Nephron (organoid): ENCODE data around the gene CD48.

Experiments
- H3K27ac Mint-ChIP-seq, 3 experiments: 2 replicates each; pipeline ENCODE4 v1.8.0; 2020; ENCODE audit warnings: mixed read lengths in 3 of 3, mild to moderate bottlenecking in 2 of 3, moderate library complexity in 1 of 3
- H3K27me3 Mint-ChIP-seq: 2 replicates; pipeline ENCODE4 v1.8.0; 2021; ENCODE audit warnings: low read depth, mild to moderate bottlenecking, moderate library complexity, mixed read lengths
- H3K36me3 Mint-ChIP-seq: 2 replicates; pipeline ENCODE4 v1.8.0; 2020; ENCODE audit warnings: low read depth, mixed read lengths
- H3K4me1 Mint-ChIP-seq: 2 replicates; pipeline ENCODE4 v1.8.0; 2020; ENCODE audit warnings: mixed read lengths
- H3K4me3 Mint-ChIP-seq, 3 experiments: 2 replicates each; pipeline ENCODE4 v1.8.0; 2020; ENCODE audit warnings: mild to moderate bottlenecking in 3 of 3, mixed read lengths in 3 of 3, moderate library complexity in 2 of 3
- H3K9me3 Mint-ChIP-seq: 2 replicates; pipeline ENCODE4 v1.8.0; 2020; ENCODE audit warnings: mixed read lengths
- TF ChIP-seq, protein P1 (sequence below), 3 experiments: fragments of 200-600 bp; sonication (generic); IDR thresholded peaks; one replicate each; pipeline ENCODE4 v1.5.0; 2021; ENCODE audit warnings: antibody characterized with exemption in 3 of 3; ENCODE audit not compliant: unreplicated experiment in 3 of 3

Gene CD48

DNA sequence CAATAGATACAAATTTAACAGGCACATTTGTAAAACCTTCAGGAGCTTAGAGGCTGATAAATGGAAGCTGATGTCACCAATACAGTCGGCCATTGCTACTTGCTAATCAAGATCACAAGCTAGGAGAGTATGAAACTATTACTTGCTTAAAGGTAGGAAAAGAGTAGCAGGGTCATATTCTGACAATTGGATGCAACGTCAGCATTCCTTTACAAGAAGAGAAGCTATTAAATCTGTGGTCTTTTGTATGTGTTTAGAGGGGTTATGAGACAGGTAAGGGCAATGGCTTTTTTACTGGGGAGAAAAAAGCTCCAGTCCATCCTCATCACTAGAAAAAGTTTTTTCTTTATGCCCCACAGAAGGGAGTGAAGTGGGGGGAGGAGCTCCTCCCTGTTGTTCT, 11.7 kb upstream of the CD48 start:
- Mint-ChIP-seq H3K4me1 (no peaks in the 10 kb centered on the region), H3K36me3 (no peaks in the 10 kb centered on the region), H3K9me3 (peaks cover 3% of the 10 kb centered on the region), H3K27me3 (no peaks in the 10 kb centered on the region), H3K4me3 (no peak overlapping the region), H3K27ac (no peak overlapping the region)
- TF ChIP-seq, protein P1, sequence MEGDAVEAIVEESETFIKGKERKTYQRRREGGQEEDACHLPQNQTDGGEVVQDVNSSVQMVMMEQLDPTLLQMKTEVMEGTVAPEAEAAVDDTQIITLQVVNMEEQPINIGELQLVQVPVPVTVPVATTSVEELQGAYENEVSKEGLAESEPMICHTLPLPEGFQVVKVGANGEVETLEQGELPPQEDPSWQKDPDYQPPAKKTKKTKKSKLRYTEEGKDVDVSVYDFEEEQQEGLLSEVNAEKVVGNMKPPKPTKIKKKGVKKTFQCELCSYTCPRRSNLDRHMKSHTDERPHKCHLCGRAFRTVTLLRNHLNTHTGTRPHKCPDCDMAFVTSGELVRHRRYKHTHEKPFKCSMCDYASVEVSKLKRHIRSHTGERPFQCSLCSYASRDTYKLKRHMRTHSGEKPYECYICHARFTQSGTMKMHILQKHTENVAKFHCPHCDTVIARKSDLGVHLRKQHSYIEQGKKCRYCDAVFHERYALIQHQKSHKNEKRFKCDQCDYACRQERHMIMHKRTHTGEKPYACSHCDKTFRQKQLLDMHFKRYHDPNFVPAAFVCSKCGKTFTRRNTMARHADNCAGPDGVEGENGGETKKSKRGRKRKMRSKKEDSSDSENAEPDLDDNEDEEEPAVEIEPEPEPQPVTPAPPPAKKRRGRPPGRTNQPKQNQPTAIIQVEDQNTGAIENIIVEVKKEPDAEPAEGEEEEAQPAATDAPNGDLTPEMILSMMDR (IDR thresholded peaks at IDR 0.05; ENCODE audit: unreplicated experiment in 3 of 3), result no peak

DNA sequence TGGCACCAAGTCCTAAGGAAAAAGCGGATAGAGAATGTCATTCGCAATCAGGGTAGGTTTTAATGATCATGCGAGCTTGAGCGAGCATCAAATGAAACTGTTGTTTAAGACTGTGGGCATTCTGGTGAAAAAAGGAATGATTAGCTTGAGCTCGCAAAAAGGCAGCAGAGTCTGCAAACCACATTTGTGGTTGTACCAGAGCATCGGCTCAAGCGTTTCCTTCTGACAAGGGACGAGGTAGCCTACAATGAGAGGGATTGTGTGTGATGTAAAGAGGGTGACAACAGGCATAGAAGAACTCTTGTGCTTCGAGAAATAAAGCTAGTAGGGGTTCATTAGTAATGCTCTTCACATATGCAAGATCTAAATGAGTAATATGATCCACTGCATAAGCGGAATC, 11.1 kb upstream of the CD48 start:
- Mint-ChIP-seq H3K27ac (no peak overlapping the region), H3K4me1 (no peaks in the 10 kb centered on the region), H3K36me3 (no peaks in the 10 kb centered on the region), H3K4me3 (no peak overlapping the region), H3K9me3 (peaks cover 3% of the 10 kb centered on the region), H3K27me3 (peaks cover 2% of the 10 kb centered on the region)
- TF ChIP-seq, protein P1 (IDR thresholded peaks at IDR 0.05; ENCODE audit: unreplicated experiment in 3 of 3), result no peak

DNA sequence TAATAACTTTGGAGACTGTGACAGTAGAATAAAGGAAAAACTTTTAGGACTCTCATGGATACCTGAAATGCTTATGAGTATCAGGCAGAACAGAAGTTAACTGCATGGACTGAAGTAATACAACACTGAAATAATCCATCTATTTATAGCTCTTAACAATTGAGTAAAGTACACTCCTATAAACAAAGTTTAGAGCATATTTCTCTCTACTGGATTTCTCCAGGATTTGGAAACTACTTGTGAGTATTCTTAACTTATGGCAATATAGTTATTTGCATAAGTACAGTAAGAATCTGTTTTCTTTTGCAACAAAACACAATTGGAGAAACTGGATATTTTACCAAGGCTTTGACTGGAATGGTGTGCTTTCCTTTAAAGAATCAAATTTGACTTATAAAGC, 9.9 kb upstream of the CD48 start:
- Mint-ChIP-seq H3K36me3 (no peaks in the 10 kb centered on the region), H3K4me1 (no peaks in the 10 kb centered on the region), H3K9me3 (peaks cover 3% of the 10 kb centered on the region), H3K27ac (no peak overlapping the region), H3K27me3 (peaks cover 5% of the 10 kb centered on the region), H3K4me3 (no peak overlapping the region)
- TF ChIP-seq, protein P1 (IDR thresholded peaks at IDR 0.05; ENCODE audit: unreplicated experiment in 3 of 3), result no peak

DNA sequence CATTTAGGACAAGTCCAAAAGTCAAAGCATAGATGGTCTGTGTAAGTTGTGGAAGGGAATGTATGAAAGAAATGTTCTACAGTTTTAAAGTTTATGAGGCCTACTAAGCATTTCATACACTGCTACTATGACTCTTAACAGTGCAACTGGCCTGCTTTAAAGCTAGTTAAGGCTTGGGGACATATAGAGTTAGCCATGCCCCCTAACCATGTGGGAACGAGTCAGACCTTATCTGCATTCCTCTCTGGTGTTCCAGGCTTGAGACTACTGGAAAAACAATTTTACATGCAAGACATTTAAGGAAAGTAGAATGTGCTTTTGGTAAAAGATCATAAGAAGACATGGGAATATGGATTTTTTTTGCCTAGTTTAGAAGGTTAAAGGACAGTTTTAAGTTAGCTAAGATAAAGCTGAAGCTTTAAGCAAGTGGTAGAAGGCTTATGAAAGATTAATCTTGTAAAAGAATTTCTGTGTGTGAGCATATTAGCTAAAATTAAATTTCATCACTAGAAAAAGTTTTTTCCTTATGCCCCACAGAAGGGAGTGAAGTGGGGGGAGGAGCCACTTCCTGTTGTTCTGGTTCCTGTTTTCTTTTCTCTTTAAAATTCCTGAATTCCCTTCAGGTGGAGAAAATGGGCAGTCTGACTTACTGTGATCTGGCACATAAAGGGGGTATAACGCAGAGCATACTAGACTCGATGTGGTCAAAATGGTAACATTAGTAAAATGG, 8.9 kb upstream of the CD48 start:
- no peak overlapping the region for H3K4me3 Mint-ChIP-seq
- peaks cover 5% of the 10 kb centered on the region for H3K27me3 Mint-ChIP-seq
- no peak overlapping the region for H3K27ac Mint-ChIP-seq
- H3K36me3 Mint-ChIP-seq, result no peaks in the 10 kb centered on the region
- peaks cover 3% of the 10 kb centered on the region for H3K9me3 Mint-ChIP-seq
- TF ChIP-seq, protein P1 (IDR thresholded peaks at IDR 0.05; ENCODE audit: unreplicated experiment in 3 of 3), result no peak
- H3K4me1 Mint-ChIP-seq, result no peaks in the 10 kb centered on the region

DNA sequence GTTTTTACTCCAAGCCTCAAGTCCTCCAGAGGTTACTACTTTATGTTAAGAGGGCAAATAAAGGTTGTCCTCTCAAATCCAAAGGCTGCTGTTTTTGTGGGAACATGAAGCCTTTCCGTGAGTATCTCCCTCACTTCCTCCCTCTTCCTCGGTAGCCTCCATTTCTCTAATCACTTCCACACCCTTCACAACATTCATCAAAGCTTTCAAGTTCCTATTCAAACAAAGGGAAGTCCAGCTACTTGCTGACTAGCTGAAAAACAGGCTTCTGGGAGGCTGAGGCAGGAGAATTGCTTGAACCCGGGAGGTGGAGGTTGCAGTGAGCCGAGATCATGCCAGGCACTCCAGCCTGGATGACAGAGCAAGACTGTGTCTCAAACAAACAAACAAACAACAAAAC, 6.6 kb upstream of the CD48 start:
- peaks cover 3% of the 10 kb centered on the region for H3K9me3 Mint-ChIP-seq
- no peak overlapping the region for H3K27ac Mint-ChIP-seq
- peaks cover 5% of the 10 kb centered on the region for H3K27me3 Mint-ChIP-seq
- no peaks in the 10 kb centered on the region for H3K4me1 Mint-ChIP-seq
- TF ChIP-seq, protein P1 (IDR thresholded peaks at IDR 0.05; ENCODE audit: unreplicated experiment in 3 of 3), result no peak
- no peak overlapping the region for H3K4me3 Mint-ChIP-seq
- no peaks in the 10 kb centered on the region for H3K36me3 Mint-ChIP-seq

DNA sequence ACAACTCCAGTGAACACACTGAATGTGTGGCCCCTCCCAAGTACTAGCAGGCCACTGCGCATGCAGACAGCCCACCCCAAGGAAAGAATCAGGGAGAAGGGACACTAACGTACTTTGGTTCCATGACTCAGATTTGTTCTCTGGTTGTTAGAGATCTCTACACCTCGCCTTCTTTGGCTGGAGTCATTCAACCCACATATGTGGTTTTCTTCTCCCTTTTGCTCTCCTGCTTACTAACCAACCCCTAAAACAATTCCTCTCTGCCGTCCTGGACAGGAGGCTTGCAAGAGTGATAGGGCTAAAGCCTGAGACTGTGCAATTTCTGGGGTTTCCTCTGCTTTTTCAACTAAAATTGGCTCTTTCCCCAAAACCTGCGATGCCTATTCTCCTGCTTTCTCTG, 5.7 kb upstream of the CD48 start:
- Mint-ChIP-seq H3K4me3 (no peak overlapping the region), H3K4me1 (no peaks in the 10 kb centered on the region), H3K36me3 (no peaks in the 10 kb centered on the region), H3K27me3 (peaks cover 5% of the 10 kb centered on the region), H3K9me3 (peaks cover 3% of the 10 kb centered on the region), H3K27ac (no peak overlapping the region)
- TF ChIP-seq, protein P1 (IDR thresholded peaks at IDR 0.05; ENCODE audit: unreplicated experiment in 3 of 3), result no peak
